Lower lobe of right lung (tissue), 2 donors: ENCODE measurements around the gene AMZ1. TPM values are rescaled to one million over a fixed set of nuclear protein-coding genes. Genes with fewer than 3 reads are reported as not detected.

Experiments used
- ATAC-seq, 2 donors: fragments of 200-7000 bp; cut with Tn5 transposase; one replicate each; pipeline ENCODE4 v1.9.1; 2020 to 2022; ENCODE audit warnings: mild to moderate bottlenecking in 2 of 2, moderate library complexity in 2 of 2
- DNase-seq: peaks from one replicate; pipeline ENCODE4 v3.0.0-alpha.2; 2020
- H3K27ac ChIP-seq: fragments of 200-600 bp; one replicate; pipeline ENCODE4 v1.8.0; 2022
- H3K27me3 ChIP-seq: fragments of 200-600 bp; one replicate; pipeline ENCODE4 v1.8.0; 2022; ENCODE audit warnings: low read depth
- H3K36me3 ChIP-seq: fragments of 200-600 bp; one replicate; pipeline ENCODE4 v1.8.0; 2022; ENCODE audit warnings: mild to moderate bottlenecking
- H3K4me1 ChIP-seq: fragments of 200-600 bp; one replicate; pipeline ENCODE4 v1.8.0; 2022
- H3K4me3 ChIP-seq: fragments of 200-600 bp; one replicate; pipeline ENCODE4 v1.8.0; 2022; ENCODE audit warnings: mild to moderate bottlenecking
- H3K9me3 ChIP-seq: fragments of 200-600 bp; one replicate; pipeline ENCODE4 v1.8.0; 2022
- CTCF ChIP-seq: fragments of 200-600 bp; IDR thresholded peaks from one replicate; pipeline ENCODE4 v1.8.0; 2022; ENCODE audit warnings: antibody characterized with exemption, mild to moderate bottlenecking
- intact Hi-C: fragments of 100-400 bp; cut with DNase I; formaldehyde crosslinking; loops from one replicate; pipeline ENCODE4 v1.11.0; 2022
- total RNA-seq: library from RNA; stranded (reverse); fragmentation: NEBNext Ultra II Directional; extraction: Animal tissue kit (Norgen Biotek cat#: 25700); gene quantifications from one replicate; pipeline ENCODE4 v1.2.1, GENCODE V29; 2021
- donor health status: DM: no; HTN: yes; CAD: no; lungs with severe emphysema.

Gene AMZ1
- total RNA-seq, 1 donor from 2014 or later, result 0.47 TPM

GRCh38 chr7:2710901-2711551, 23.0 kb downstream of the AMZ1 start:
- Histone ChIP-seq H3K27me3 (no peaks in the 10 kb centered on the region), H3K4me3 (no peak overlapping the region), H3K27ac (no peak overlapping the region), H3K4me1 (peaks cover 47% of the 10 kb centered on the region), H3K36me3 (no peaks in the 10 kb centered on the region), H3K9me3 (no peaks in the 10 kb centered on the region)
- no peak for TF ChIP-seq CTCF
- no peak for DNase-seq
- ATAC-seq, result peak; percentile 4 to 12
- intact Hi-C loops, result no loop called here

GRCh38 chr7:2711895-2712675, 24.1 kb downstream of the AMZ1 start:
- ATAC-seq (peak; percentile 77 to 81), DNase-seq (peak; percentile 60)
- intact Hi-C loops, result no loop called here
- Histone ChIP-seq H3K27me3 (no peaks in the 10 kb centered on the region), H3K4me1 (peaks cover 57% of the 10 kb centered on the region), H3K9me3 (no peaks in the 10 kb centered on the region), H3K36me3 (no peaks in the 10 kb centered on the region), H3K4me3 (no peak overlapping the region), H3K27ac (no peak overlapping the region)
- no peak for TF ChIP-seq CTCF

- DNase-seq (no peak), ATAC-seq (no peak)
- peaks cover under 1% of the 10 kb centered on the region for H3K36me3 ChIP-seq
These were observed 25.4 kb downstream of the AMZ1 start for GRCh38 chr7:2713370-2713769.

GRCh38 chr7:2713978-2714377, 26.0 kb downstream of the AMZ1 start:
- H3K4me1 ChIP-seq, result peaks cover 69% of the 10 kb centered on the region
- intact Hi-C loops, result no loop called here
- DNase-seq, result no peak

More at GRCh38 chr7:2713370-2713769, 25.4 kb downstream of the AMZ1 start:
- H3K27ac ChIP-seq, result no peak overlapping the region
- peaks cover 69% of the 10 kb centered on the region for H3K4me1 ChIP-seq
- no peaks in the 10 kb centered on the region for H3K27me3 ChIP-seq
- intact Hi-C loops, result no loop called here
- no peak for TF ChIP-seq CTCF
- H3K9me3 ChIP-seq, result no peaks in the 10 kb centered on the region
- H3K4me3 ChIP-seq, result no peak overlapping the region

GRCh38 chr7:2714636-2715035, 26.6 kb downstream of the AMZ1 start:
- peaks cover 66% of the 10 kb centered on the region for H3K4me1 ChIP-seq

More at GRCh38 chr7:2713978-2714377, 26.0 kb downstream of the AMZ1 start:
- Histone ChIP-seq H3K27me3 (no peaks in the 10 kb centered on the region), H3K9me3 (no peaks in the 10 kb centered on the region), H3K27ac (no peak overlapping the region), H3K36me3 (peaks cover 5% of the 10 kb centered on the region), H3K4me3 (no peak overlapping the region)
- no peak for TF ChIP-seq CTCF
- ATAC-seq, result no peak

More at GRCh38 chr7:2714636-2715035, 26.6 kb downstream of the AMZ1 start:
- Histone ChIP-seq H3K9me3 (no peaks in the 10 kb centered on the region), H3K36me3 (peaks cover 5% of the 10 kb centered on the region), H3K27ac (no peak overlapping the region), H3K27me3 (no peaks in the 10 kb centered on the region), H3K4me3 (no peak overlapping the region)
- ATAC-seq (no peak), DNase-seq (no peak)
- no peak for TF ChIP-seq CTCF
- intact Hi-C loops, result no loop called here
